ENCODE results near the gene SLC4A5.

Gene SLC4A5

GRCh38 chr2:74191596-74192380 lies 151.4 kb downstream of the SLC4A5 start:
- TF ChIP-seq CTCF (IDR thresholded peaks at IDR 0.05) = no peak

- no peak for TF ChIP-seq CTCF (IDR thresholded peaks at IDR 0.05)
These were observed 154.5 kb downstream of the SLC4A5 start for GRCh38 chr2:74188696-74189095.

GRCh38 chr2:74188018-74188601 lies 155.1 kb downstream of the SLC4A5 start:
- TF ChIP-seq CTCF (IDR thresholded peaks at IDR 0.05) = no peak

- no peak for TF ChIP-seq CTCF (IDR thresholded peaks at IDR 0.05)
These were observed 157.2 kb downstream of the SLC4A5 start for GRCh38 chr2:74186038-74186437.

- no peak for TF ChIP-seq CTCF (IDR thresholded peaks at IDR 0.05)
These were observed 159.3 kb downstream of the SLC4A5 start for GRCh38 chr2:74183878-74184277.

- TF ChIP-seq CTCF (IDR thresholded peaks at IDR 0.05) = no peak
These were observed 161.5 kb downstream of the SLC4A5 start for GRCh38 chr2:74181739-74182138.

GRCh38 chr2:74179063-74179865 lies 164.0 kb downstream of the SLC4A5 start:
- no peak for TF ChIP-seq CTCF (IDR thresholded peaks at IDR 0.05)
